ENCODE measurements around the gene SORCS2.

SORCS2 gene

GRCh38 chr4:7398788-7399439, 206.6 kb downstream of the SORCS2 start:
- DNase-seq = no peak

DNA sequence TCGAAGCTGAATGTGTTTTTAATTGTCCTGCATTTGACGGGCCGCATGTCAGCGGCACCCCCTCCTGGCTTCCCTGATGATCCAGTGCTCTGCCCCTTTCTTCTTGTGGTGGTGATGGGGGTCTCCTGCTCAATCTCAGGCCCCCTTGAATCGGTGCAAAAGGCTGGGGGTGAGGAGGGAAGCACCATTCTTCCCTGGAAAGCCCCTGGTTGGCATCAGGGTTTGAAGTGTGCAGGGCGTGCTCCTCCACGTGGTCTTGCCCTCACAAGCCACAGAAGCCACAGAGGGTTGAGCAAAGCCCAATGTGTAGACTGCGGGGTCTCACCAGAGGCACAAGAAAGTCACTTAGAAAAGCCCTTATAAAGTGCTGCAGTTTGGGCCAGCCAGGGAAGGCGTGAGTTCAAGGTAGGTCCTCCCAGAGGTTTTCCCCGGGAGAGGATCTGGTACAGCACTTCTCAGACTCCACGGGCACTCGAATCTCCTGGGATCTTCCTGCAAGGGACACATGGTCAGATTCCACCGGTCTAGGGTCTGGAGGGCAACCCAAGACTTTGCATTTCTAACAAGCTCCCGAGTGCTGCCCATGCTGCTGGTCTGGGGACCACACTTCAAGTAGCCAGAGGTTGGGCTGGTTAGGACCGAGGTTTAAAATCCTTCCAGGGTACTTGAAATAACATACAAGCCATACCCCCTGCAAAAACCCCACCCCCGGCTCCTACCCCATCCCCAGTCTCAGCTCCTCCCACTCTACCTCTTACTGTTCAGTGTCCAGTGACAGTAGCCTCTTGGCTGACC, 207.3 kb downstream of the SORCS2 start:
- DNase-seq = peak in 1 of 2 donors; percentile 8

- no peak for DNase-seq
Measured at GRCh38 chr4:7400671-7401298, 208.4 kb downstream of the SORCS2 start.

DNA sequence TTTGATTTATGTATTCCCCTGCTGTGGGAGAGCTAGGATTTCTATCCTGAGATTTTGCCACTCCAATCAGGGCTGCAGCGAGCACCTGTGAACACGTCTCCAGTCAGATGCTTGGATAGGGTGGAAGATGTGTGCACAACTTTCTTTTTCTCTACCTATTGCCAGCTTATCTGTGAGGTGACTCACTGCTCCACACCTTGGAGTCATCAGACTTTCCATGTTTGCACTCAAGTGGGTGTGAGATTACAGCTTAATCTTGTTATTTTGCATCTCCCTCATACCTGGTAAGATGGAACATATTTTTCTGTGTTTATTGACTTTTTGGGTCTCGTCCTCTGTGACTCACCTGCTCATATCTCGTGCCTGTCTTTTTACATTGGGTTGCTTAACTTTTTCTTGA, 210.2 kb downstream of the SORCS2 start:
- no peak for DNase-seq

DNA sequence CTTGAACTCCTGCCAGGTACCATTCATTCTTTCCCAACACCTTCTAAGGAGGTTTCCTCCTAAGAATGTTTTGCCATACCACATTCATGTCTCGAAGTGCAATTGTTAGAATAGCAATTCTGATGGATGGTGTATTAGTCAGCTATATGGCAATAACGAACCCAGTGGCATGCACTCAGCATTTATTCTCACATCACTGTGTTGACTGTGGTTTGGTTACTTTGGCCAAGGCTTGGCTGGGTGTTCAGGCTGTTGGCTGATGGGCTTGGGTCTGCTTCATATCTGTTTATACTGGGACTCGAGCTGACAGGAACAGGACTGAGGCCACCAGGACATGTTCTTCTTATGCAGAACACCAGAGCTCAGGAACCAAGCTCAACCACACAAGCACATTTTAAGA, 210.7 kb downstream of the SORCS2 start:
- no peak for DNase-seq

GRCh38 chr4:7408166-7408565, 215.8 kb downstream of the SORCS2 start:
- no peak for DNase-seq

- DNase-seq = no peak
Measured at GRCh38 chr4:7410446-7410845, 218.1 kb downstream of the SORCS2 start.

DNA sequence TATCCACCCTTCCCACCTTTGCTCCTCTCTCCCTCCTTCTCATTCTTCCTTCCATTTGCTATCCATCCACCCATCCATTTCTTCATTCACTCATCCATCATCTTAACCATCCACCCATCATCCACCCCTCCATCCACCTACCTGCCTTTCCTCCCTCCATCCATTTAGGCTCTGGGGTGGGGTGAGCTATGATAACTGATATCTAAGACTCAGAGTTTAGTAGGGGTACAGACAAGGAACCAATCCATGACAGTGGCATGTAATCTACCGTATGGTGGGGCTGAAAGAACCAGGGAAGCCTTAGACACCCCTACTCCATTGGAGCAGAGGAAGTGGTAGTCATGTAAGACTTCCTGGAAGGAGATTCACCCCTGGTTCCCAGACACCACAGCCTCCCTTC, 219.2 kb downstream of the SORCS2 start:
- no peak for DNase-seq

GRCh38 chr4:7411896-7412553, 219.7 kb downstream of the SORCS2 start:
- DNase-seq = no peak

DNA sequence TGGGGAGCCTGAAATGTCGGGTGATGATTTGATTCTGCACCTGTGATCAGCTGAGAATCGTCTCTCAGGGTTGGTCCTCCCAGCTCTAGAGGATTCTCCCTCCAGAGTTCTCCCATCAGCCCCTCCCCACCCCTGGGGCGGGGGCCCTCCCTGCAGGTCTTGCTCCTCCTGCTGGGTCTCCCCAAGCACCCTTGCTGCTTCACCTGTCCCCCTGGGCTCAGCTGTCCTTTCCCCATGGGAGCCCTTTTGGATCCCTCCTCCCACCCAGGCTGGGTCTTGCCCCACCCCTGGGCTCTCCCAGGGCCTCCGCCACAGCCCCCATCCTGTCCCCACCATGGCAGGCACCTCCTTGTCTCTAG, 220.2 kb downstream of the SORCS2 start:
- DNase-seq = no peak

DNA sequence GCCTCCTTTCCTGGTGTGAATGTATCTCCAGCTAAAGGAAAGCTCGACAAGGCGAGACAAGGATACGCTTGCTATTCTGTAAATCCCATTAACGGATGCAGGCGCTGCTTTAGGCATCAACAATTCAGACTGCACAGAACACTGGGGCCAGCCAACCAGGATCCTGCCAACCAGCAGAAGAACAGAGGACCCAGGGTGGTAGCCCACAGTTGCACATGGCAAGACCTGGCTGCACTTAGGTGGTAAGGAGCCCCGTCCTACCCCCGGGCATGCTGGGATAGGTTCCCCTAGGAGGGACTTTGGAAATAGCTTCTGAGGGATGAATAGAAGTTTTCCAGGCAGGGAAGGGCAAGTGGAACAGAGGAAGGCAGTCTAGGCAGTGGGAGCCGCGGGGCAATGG, 221.7 kb downstream of the SORCS2 start:
- no peak for DNase-seq

GRCh38 chr4:7414736-7415510, 222.6 kb downstream of the SORCS2 start:
- no peak for DNase-seq

GRCh38 chr4:7415927-7416686, 223.8 kb downstream of the SORCS2 start:
- DNase-seq = no peak

- no peak for DNase-seq
Measured at GRCh38 chr4:7416745-7417432, 224.6 kb downstream of the SORCS2 start.

DNA sequence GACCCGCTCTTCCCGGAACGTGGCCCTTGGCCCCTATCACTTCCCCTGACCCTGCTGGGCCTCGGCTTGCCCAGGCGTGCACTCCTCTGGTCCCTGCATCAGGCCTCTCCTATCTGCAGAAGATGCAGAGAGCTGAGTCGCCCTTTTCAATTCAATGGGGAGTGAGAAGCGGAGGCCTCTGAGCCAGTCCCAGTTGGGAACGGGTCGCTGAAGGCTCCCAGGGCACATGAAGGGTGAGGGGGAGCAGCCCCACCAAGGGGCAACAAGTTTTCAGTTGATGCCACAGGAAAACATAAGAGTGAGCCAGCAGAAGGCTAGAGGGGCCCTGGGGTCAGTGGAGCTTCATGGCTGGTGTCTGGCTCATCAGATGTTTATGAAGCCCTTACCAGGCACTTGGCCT, 225.3 kb downstream of the SORCS2 start:
- no peak for DNase-seq

- DNase-seq = no peak
Measured at GRCh38 chr4:7418131-7418943, 226.0 kb downstream of the SORCS2 start.

DNA sequence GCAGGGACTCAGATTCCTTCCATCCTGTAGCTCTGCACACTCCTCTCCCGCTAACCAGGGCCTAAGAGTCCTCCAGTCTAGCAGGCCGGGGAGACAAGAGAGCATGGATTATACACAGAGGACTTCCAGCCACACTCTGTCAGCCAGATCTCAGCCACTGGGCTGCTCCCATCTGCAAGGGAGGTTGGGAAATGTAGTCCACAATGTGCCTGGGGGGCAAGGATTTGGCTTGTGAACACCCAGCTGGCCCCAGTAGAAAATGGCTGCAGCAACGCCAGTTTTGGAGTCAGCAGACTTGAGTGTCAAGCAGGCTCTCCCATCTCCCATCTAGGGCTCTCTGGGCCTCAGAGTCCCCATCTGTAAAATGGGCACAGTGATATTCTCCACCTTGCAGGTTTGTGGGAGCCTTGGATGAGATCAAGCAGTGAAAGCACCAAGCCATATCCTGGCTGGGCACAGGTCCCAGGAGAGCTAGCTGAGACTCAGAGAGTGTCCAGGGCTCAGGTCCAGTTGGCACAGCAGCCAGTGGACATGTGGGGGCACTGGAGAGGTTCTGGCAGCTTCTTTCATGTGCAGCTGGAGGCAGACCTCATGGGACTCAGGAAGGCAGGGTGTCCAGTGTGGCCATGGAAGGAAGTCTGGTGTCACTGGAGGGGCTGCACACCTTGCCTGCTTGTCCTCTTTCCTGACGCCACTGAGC, 227.8 kb downstream of the SORCS2 start:
- no peak for DNase-seq

- DNase-seq = no peak
Measured at GRCh38 chr4:7420661-7421040, 228.3 kb downstream of the SORCS2 start.

GRCh38 chr4:7421356-7422150, 229.2 kb downstream of the SORCS2 start:
- DNase-seq = no peak
